Measurements from ENCODE around the gene CFTR. TPM values are rescaled to one million over a fixed set of nuclear protein-coding genes. Genes with fewer than 3 reads are reported as not detected.

The CFTR gene
- total and polyA plus RNA-seq, 2 of the 8 experiments (the other 6 are each of a cell fraction or from before 2014, with no cell fraction given): 1.2 to 1.6 TPM

DNA sequence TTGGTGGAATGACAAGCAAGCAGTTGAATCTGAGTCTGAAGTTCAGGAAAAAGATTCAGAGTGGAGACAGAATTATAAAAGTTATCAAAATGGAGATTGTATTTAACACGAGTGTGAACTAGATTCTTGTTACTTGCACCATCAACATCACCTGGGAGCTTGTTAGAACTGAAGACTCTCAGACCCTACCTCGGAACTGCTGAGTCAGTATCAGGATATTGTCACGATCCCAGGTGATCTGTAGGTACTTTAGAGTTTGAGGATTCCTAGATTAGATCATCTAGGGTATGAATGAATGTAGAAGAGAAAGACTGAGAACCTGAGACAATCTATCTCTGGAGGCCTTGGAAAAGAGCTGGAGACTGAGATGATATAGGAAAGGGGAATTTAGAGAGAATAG lies 199.3 kb downstream of the CFTR start:
- Histone ChIP-seq H3K27ac (ENCODE audit: low read depth, low read length) (no peak overlapping the region), H3K9ac (replicated peaks in 1 of 4; ENCODE audit: extremely low read depth in 1 of 4, low read depth in 3 of 4, low read length in 3 of 4) (no peak overlapping the region), H3K9me3 (ENCODE audit: insufficient read depth in 2 of 2, low read depth in 1 of 2, low read length in 1 of 2) (no peaks in the 10 kb centered on the region), H3K4ac (replicated peaks; ENCODE audit: insufficient read length, low read depth, low read length) (no peak overlapping the region), H2BK12ac (ENCODE audit: low read depth, low read length) (no peak overlapping the region), H4K20me1 (replicated peaks in 1 of 2; ENCODE audit: control insufficient read depth in 1 of 2, insufficient read depth in 2 of 2, low read length in 2 of 2) (no peaks in the 10 kb centered on the region), H2AK5ac (ENCODE audit: low read depth, low read length) (no peak overlapping the region), H2BK5ac (ENCODE audit: low read depth, low read length) (no peak overlapping the region), H4K91ac (replicated peaks; ENCODE audit: insufficient read length, low read length) (no peak overlapping the region), H2BK20ac (ENCODE audit: low read length) (no peak overlapping the region), H2BK15ac (ENCODE audit: low read length) (no peak overlapping the region), H3K23ac (ENCODE audit: insufficient read length) (no peak overlapping the region), H3K4me2 (ENCODE audit: insufficient read depth in 1 of 2, low read depth in 2 of 2, low read length in 2 of 2) (no peak overlapping the region), H3K79me2 (ENCODE audit: control insufficient read depth in 1 of 2, insufficient read depth in 2 of 2, low read length in 2 of 2) (no peaks in the 10 kb centered on the region), H2BK120ac (replicated peaks; ENCODE audit: low read depth, low read length) (no peak overlapping the region), H3K18ac (ENCODE audit: extremely low read depth, low read length) (no peak overlapping the region), H3K36me3 (ENCODE audit: control insufficient read depth in 2 of 4, insufficient read depth in 4 of 4, low read length in 3 of 4) (no peaks in the 10 kb centered on the region; a peak in 1 of 8 replicates), H4K8ac (ENCODE audit: extremely low read depth, insufficient read depth, low read length) (no peak overlapping the region), H3K14ac (ENCODE audit: insufficient read length) (no peak overlapping the region), H3K27me3 (replicated peaks in 1 of 4; ENCODE audit: control insufficient read depth in 3 of 4, extremely low read depth in 1 of 4, insufficient read depth in 3 of 4, low read length in 3 of 4) (peaks cover 0 to 1% (median 0%) of the 10 kb centered on the region in 4 experiments; a peak in 1 of 7 replicates), H3K23me2 (ENCODE audit: low read depth, low read length) (no peaks in the 10 kb centered on the region; the same call in 1 of the 2 replicates), H4K5ac (ENCODE audit: insufficient read length, low read depth, low read length) (no peak overlapping the region), H3K4me3 (ENCODE audit: extremely low read depth in 1 of 4, insufficient read depth in 2 of 4, low read depth in 3 of 4, low read length in 4 of 4) (no peak overlapping the region), H3K79me1 (ENCODE audit: low read depth, low read length) (no peaks in the 10 kb centered on the region), H3K4me1 (replicated peaks in 1 of 4; ENCODE audit: control insufficient read depth in 3 of 4, insufficient read depth in 4 of 4, low read length in 3 of 4) (peaks cover 6 to 18% (median 14%) of the 10 kb centered on the region in 4 experiments; a peak in 4 of 7 replicates), H2AFZ (ENCODE audit: low read length) (no peak overlapping the region), H3K56ac (replicated peaks; ENCODE audit: insufficient read length, low read depth, low read length) (no peak overlapping the region)
- FAIRE-seq (no peak), DNase-seq (ENCODE audit: low read depth in 1 of 2, low spot score in 2 of 2) (no peak)
- POLR2A ChIA-PET (ENCODE audit: partially characterized antibody): no interaction called here
- WGBS, 2 experiments (ENCODE audit: extremely low coverage in 1 of 2, insufficient coverage in 1 of 2, insufficient read length in 1 of 2, insufficient replicate concordance in 2 of 2, low coverage in 1 of 2, low lambda C conversion rate in 2 of 2, missing lambda C conversion rate in 1 of 2): 92% methylated on average over 3 of the region's 3 CpGs; no CpG with 5 or more reads in 1 of the 2 experiments
- CTCF ChIA-PET (ENCODE audit: partially characterized antibody): interaction anchor here (1.7 kb wide), 1 partner anchor 37 kb away, joined by 4 read pairs; no protein-coding TSS in a partner anchor
- no peak for TF ChIP-seq FOSL1 (IDR thresholded peaks at IDR 0.05; ENCODE audit: insufficient read depth, low read depth, low read length)
- TF ChIP-seq CBX8 (IDR thresholded peaks at IDR 0.05; ENCODE audit: borderline replicate concordance, low read depth, low read length): no peak
- TF ChIP-seq, protein P1, sequence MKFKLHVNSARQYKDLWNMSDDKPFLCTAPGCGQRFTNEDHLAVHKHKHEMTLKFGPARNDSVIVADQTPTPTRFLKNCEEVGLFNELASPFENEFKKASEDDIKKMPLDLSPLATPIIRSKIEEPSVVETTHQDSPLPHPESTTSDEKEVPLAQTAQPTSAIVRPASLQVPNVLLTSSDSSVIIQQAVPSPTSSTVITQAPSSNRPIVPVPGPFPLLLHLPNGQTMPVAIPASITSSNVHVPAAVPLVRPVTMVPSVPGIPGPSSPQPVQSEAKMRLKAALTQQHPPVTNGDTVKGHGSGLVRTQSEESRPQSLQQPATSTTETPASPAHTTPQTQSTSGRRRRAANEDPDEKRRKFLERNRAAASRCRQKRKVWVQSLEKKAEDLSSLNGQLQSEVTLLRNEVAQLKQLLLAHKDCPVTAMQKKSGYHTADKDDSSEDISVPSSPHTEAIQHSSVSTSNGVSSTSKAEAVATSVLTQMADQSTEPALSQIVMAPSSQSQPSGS (IDR thresholded peaks at IDR 0.05; ENCODE audit: low read length): no peak
- no peak for TF ChIP-seq TAF1 (IDR thresholded peaks at IDR 0.05; ENCODE audit: low read depth, low read length)
- no peak for TF ChIP-seq TCF12 (IDR thresholded peaks at IDR 0.05; ENCODE audit: low read depth, low read length)
- TF ChIP-seq, protein P2, sequence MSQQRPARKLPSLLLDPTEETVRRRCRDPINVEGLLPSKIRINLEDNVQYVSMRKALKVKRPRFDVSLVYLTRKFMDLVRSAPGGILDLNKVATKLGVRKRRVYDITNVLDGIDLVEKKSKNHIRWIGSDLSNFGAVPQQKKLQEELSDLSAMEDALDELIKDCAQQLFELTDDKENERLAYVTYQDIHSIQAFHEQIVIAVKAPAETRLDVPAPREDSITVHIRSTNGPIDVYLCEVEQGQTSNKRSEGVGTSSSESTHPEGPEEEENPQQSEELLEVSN (IDR thresholded peaks at IDR 0.05): no peak
- TF ChIP-seq KDM5A (IDR thresholded peaks at IDR 0.05; ENCODE audit: low read length): no peak
- TF ChIP-seq SP1 (IDR thresholded peaks at IDR 0.05; ENCODE audit: low read depth, low read length): no peak
- no peak for TF ChIP-seq CTBP2 (IDR thresholded peaks at IDR 0.05; ENCODE audit: borderline replicate concordance, insufficient read depth, insufficient read length, low read length)
- no peak for TF ChIP-seq JUN (IDR thresholded peaks at IDR 0.05; ENCODE audit: low read depth, low read length)
- no peak for TF ChIP-seq MAFK (IDR thresholded peaks at IDR 0.05; ENCODE audit: low read depth, low read length)
- no peak for TF ChIP-seq SIX5 (IDR thresholded peaks at IDR 0.05; ENCODE audit: low read depth, low read length)
- TF ChIP-seq SIRT6 (IDR thresholded peaks at IDR 0.05; ENCODE audit: low read length): no peak
